Spleen (tissue), 11 donors: Measurements from ENCODE around the gene DUSP16. TPM values are rescaled to one million over a fixed set of nuclear protein-coding genes. Genes with fewer than 3 reads are reported as not detected.
"Not testable (repeated sequence)": the region's sequence is repeated elsewhere in the genome, so short reads cannot be mapped to it uniquely, and the experiment has no call there.

Experiments
- DNase-seq: peaks from one replicate; pipeline ENCODE4 v3.0.0-alpha.2; 2020
- H3K27ac ChIP-seq, 8 donors: fragments of 200-600 bp; sonication (generic) in 7 of 8; 1 replicate in 4 of 8; 2 replicates in 4 of 8; pipeline versions ENCODE4 v1.5.0 to v1.8.0; 2016 to 2021; ENCODE audit warnings: inconsistent platforms in 4 of 8, mild to moderate bottlenecking in 4 of 8, moderate library complexity in 1 of 8
- H3K27me3 ChIP-seq, 7 donors: fragments of 200-600 bp; sonication (generic) in 6 of 7; replicated peaks in 1 of 7; 1 replicate in 4 of 7; 2 replicates in 3 of 7; pipeline versions ENCODE4 v1.5.0 to v1.8.0; 2016 to 2021; ENCODE audit warnings: inconsistent platforms in 3 of 7, mild to moderate bottlenecking in 1 of 7
- H3K36me3 ChIP-seq, 6 donors: fragments of 200-600 bp; sonication (generic) in 5 of 6; 1 replicate in 4 of 6; 2 replicates in 2 of 6; pipeline versions ENCODE4 v1.5.0 to v1.8.0; 2016 to 2021; ENCODE audit warnings: inconsistent platforms in 2 of 6
- H3K4me1 ChIP-seq, 6 donors: fragments of 200-600 bp; sonication (generic) in 5 of 6; 1 replicate in 3 of 6; 2 replicates in 3 of 6; pipeline versions ENCODE4 v1.5.0 to v1.8.0; 2016 to 2021; ENCODE audit warnings: inconsistent platforms in 3 of 6
- H3K4me3 ChIP-seq, 8 donors: fragments of 200-600 bp; sonication (generic) in 7 of 8; 1 replicate in 4 of 8; 2 replicates in 4 of 8; pipeline versions ENCODE4 v1.5.0 to v1.8.0; 2016 to 2021; ENCODE audit warnings: inconsistent platforms in 4 of 8, mild to moderate bottlenecking in 4 of 8, moderate library complexity in 2 of 8
- H3K9me3 ChIP-seq, 8 donors: fragments of 200-600 bp; sonication (generic) in 7 of 8; 1 replicate in 4 of 8; 2 replicates in 4 of 8; pipeline versions ENCODE4 v1.5.0 to v1.8.0; 2016 to 2021; ENCODE audit warnings: inconsistent platforms in 4 of 8
- CTCF ChIP-seq, 11 experiments: fragments of 200-600 bp in 7 of 11; fragments of 450-650 bp in 4 of 11; sonication (generic) in 4 of 11; IDR thresholded peaks in 8 of 11; conservative IDR thresholded peaks in 3 of 11; 1 replicate in 7 of 11; 2 replicates in 4 of 11; pipeline versions ENCODE4 v1.4.0 to v1.8.0; 2016 to 2021; ENCODE audit warnings: antibody characterized with exemption in 11 of 11, inconsistent platforms in 4 of 11, mild to moderate bottlenecking in 1 of 11
- POLR2A ChIP-seq, 3 donors: fragments of 450-650 bp; IDR thresholded peaks; one replicate each; pipeline ENCODE4 v1.5.1; 2017; ENCODE audit warnings: antibody characterized with exemption in 3 of 3, mild to moderate bottlenecking in 1 of 3
- POLR2AphosphoS5 ChIP-seq, 3 donors: sonication (generic); formaldehyde crosslinking; IDR thresholded peaks; one replicate each; pipeline ENCODE4 v1.5.1; 2017; ENCODE audit warnings: antibody characterized with exemption in 3 of 3
- WGBS, 5 donors: extraction: QIAGEN DNeasy Blood & Tissue Kit in 3 of 5; methylation state at CpG; one replicate each; pipeline versions ENCODE4 v1.1.5 to v1.1.7; 2013 to 2018; 5-methylcytosine and 5-hydroxymethylcytosine counted together
- intact Hi-C: fragments of 100-400 bp; cut with DNase I; formaldehyde crosslinking; loops from one replicate; pipeline ENCODE4 v1.15.0; 2023; ENCODE audit warnings: low total_unique reads
- polyA plus RNA-seq, 3 donors: library from polyadenylated mRNA; stranded (reverse); fragments of 200-250 nt; gene quantifications; one replicate each; pipeline ENCODE4 v1.2.1, GENCODE V29; 2013
- total RNA-seq, 7 donors: library from RNA; depleted of rRNA in 3 of 7; stranded (reverse); fragments of >200 nt in 3 of 7; fragmentation: NEBNext Ultra II Directional in 4 of 7; extraction: Animal tissue kit (Norgen Biotek cat#: 25700) in 4 of 7; gene quantifications; one replicate each; pipeline versions ENCODE4 v1.1.0 to v1.2.1, GENCODE V29; 2016 to 2021
- donor health status: healthy with polysubstance abuse.
- donor health status: DM: no; HTN: no; CAD: no; lungs with moderate emphysema.
- donor health status: DM: no; HTN: no; CAD: no.
- donor health status: Bipolar disorder and iron deficiency.
- donor health status: healthy.
- donor health status: DM: no; HTN: no; CAD: no.
- donor health status: DM: yes; HTN: yes; CAD: no.

Gene DUSP16
- total and polyA plus RNA-seq, 10 donors, result 2.2 to 43.7 (median 20.8) TPM

- TF ChIP-seq POLR2AphosphoS5 (IDR thresholded peaks at IDR 0.05), result peak in 1 of 3 donors; percentile 10
- H3K27me3 ChIP-seq, DNase-seq, H3K4me3 ChIP-seq, intact Hi-C loops, H3K9me3 ChIP-seq: not testable (repeated sequence)
- H3K4me1 ChIP-seq, result peaks cover 0 to 59% (median 13%) of the 10 kb centered on the region in 6 donors
- peak overlapping the region in 1 of 8 donors; percentile 82 for H3K27ac ChIP-seq
- 87 to 95% (median 91%) methylated on average over 19 to 36 of the region's 37 CpGs for WGBS, 5 donors
- peaks cover 4 to 51% (median 10%) of the 10 kb centered on the region in 6 donors for H3K36me3 ChIP-seq
These were observed 90.4 kb downstream of the DUSP16 start for GRCh38 chr12:12471982-12472961.

DNA sequence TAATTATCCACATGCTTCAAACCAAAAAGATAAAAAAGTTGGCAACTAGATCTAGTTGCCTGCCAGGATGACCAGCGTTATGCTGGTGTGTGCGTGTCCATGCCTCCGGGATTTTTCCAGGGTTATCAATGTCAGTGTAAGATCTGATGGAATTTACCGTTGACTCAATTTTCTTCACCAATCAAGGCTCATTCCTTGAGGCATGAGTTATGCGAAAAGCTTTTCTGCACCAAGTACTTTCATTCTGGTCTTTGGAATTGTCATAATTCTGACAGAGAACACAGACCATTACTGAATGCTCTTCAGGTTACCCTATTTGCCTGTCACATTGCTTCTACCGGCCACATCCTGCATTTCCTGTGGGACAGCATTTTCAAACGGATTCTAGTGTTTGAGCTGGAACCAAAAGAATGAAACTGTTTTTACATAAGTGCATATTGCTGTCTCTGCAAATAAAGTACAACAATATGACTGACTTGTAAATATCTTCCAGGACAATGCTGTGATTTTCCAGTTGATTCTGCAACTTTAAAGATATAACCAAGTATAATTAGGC, 91.8 kb downstream of the DUSP16 start:
- no peaks in the 10 kb centered on the region for H3K27me3 ChIP-seq
- no peak overlapping the region for H3K27ac ChIP-seq

DNA sequence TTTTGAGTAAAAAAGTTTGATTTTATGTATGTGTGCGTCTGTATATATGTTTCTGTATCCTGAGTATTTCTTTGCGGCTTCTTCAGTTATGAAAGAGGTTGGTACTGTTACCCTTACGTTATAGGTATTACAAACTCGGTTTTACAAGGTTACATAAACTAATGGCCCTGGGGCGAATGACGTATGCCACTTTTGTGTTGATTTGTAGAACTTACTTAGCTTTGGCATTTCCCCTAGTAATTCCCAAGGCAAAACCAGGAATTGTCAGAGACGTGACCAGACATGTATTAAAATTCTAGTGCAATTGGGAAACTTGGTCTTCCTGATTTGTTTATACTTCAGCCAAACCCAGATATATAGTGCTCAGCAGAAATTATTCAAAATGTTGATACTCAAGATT, 93.3 kb downstream of the DUSP16 start:
- no peak for TF ChIP-seq POLR2A (IDR thresholded peaks at IDR 0.05)
- TF ChIP-seq CTCF (IDR thresholded peaks at IDR 0.05 in 8 of 11, conservative IDR thresholded peaks at IDR 0.05 in 3 of 11), result no peak
- no peak for TF ChIP-seq POLR2AphosphoS5 (IDR thresholded peaks at IDR 0.05)
- intact Hi-C loops, result no loop called here
- no peak overlapping the region for H3K4me3 ChIP-seq
- 59 to 83% (median 80%) methylated on average over 7 of the region's 7 CpGs for WGBS, 5 donors
- H3K36me3 ChIP-seq, result peaks cover 0 to 59% (median 5%) of the 10 kb centered on the region in 6 donors
- no peaks in the 10 kb centered on the region for H3K9me3 ChIP-seq
- no peaks in the 10 kb centered on the region for H3K27me3 ChIP-seq
- peak overlapping the region in 3 of 8 donors; percentile 73 to 81 (median 77) for H3K27ac ChIP-seq
- DNase-seq, result no peak
- peaks cover 0 to 66% (median 8%) of the 10 kb centered on the region in 6 donors for H3K4me1 ChIP-seq

More for the DNA sequence above, 91.8 kb downstream of the DUSP16 start:
- DNase-seq, result no peak
- TF ChIP-seq CTCF (IDR thresholded peaks at IDR 0.05 in 8 of 11, conservative IDR thresholded peaks at IDR 0.05 in 3 of 11) (no peak), POLR2AphosphoS5 (IDR thresholded peaks at IDR 0.05) (no peak), POLR2A (IDR thresholded peaks at IDR 0.05) (no peak)
- H3K9me3 ChIP-seq, result no peaks in the 10 kb centered on the region
- peaks cover 0 to 71% (median 17%) of the 10 kb centered on the region in 6 donors for H3K4me1 ChIP-seq
- intact Hi-C loops, result no loop called here
- peaks cover 0 to 51% (median 5%) of the 10 kb centered on the region in 6 donors for H3K36me3 ChIP-seq
- 57 to 88% (median 75%) methylated on average over 7 of the region's 7 CpGs for WGBS, 5 donors
- H3K4me3 ChIP-seq, result no peak overlapping the region

GRCh38 chr12:12468575-12468974, 94.1 kb downstream of the DUSP16 start:
- intact Hi-C loops, result no loop called here
- TF ChIP-seq POLR2AphosphoS5 (IDR thresholded peaks at IDR 0.05) (no peak), POLR2A (IDR thresholded peaks at IDR 0.05) (no peak), CTCF (IDR thresholded peaks at IDR 0.05 in 8 of 11, conservative IDR thresholded peaks at IDR 0.05 in 3 of 11) (no peak)
- H3K9me3 ChIP-seq, result no peaks in the 10 kb centered on the region
- 81 to 94% (median 91%) methylated on average over 3 of the region's 3 CpGs for WGBS, 5 donors
- H3K4me1 ChIP-seq, result peaks cover 0 to 58% (median 4%) of the 10 kb centered on the region in 6 donors
- DNase-seq, result no peak
- H3K27ac ChIP-seq, result peak overlapping the region in 6 of 8 donors; percentile 15 to 81 (median 66)
- H3K36me3 ChIP-seq, result peaks cover 0 to 59% (median 5%) of the 10 kb centered on the region in 6 donors
- no peak overlapping the region for H3K4me3 ChIP-seq
- no peaks in the 10 kb centered on the region for H3K27me3 ChIP-seq
